ENCODE results near the gene TPD52L2. TPM values are rescaled to one million over a fixed set of nuclear protein-coding genes. Genes with fewer than 3 reads are reported as not detected.

The TPD52L2 gene
- total RNA-seq, 1 donor from 2014 or later: 66.7 TPM

DNA sequence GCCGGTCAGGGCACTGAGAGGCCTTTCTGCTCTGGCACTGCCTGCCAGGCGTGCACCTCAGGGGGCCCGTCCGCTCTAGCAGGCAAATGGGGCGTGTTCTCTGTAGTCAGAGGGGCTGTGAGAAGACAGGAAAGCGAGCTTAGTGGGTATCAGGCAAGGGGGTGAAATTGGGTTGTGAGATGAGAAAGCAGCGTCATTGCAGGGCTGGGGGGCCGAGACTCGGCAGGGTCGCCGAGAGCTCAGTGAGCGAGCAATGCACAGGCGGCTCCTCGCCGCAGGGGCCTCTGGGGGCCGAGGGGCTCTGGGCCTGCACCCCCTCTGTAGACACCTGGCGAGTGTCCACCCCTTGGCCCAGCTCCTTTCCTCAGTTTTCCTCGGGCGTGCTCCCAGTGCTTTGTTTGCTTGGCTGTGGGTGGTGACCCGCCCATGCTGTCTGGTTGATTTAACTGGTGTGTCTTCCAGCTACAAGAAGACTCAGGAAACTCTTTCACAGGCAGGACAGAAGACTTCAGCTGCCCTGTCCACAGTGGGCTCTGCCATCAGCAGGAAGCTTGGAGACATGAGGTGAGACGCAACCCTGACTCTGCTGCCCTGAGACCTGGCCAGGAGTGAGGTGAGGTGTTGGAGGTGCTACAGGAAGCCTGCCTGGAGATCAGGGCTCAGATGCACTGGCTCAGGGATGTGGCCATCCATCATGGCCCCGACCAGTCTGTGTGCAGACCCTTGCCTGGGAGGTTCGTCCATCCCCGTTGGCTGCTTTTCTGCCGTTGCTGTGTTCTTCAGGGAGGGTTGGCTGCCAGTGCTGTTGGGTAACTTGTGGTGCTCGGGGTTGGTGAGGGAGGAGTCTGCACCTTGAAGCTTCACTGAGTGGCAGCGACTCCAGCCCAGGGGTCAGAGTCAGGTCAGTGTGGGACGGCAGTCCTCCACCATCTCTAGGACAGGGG lies 17.5 kb downstream of the TPD52L2 start:
- Mint-ChIP-seq H3K27ac (no peak overlapping the region), H3K4me1 (ENCODE audit: low read depth) (no peaks in the 10 kb centered on the region), H3K36me3 (ENCODE audit: low read depth) (peaks cover 20% of the 10 kb centered on the region), H3K9me3 (no peaks in the 10 kb centered on the region), H3K27me3 (ENCODE audit: low read depth) (no peaks in the 10 kb centered on the region), H3K4me3 (ENCODE audit: low read depth) (no peak overlapping the region)
- intact Hi-C loops (cut with micrococcal nuclease): no loop called here
- DNase-seq (ENCODE audit: low spot score): no peak

DNA sequence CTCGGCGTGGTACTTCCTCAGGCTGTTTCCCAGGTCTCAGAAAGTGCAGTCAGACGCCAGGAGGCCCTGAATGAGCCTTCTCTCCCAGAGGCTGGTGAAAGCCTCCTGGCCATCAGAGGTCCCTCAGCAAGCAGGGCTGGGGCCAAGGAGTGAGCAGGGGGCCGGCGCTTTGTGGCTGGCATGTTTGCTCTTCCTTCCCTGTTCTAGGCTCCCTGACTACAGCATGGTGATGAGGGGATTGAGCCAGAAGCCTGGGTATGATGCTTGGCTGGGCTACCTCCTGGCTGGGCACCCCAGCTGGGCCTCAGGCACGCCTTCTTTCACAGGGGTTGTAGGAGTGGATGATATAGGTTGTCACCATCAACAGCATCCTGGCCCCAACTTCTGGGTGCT lies 18.1 kb downstream of the TPD52L2 start:
- H3K9me3 Mint-ChIP-seq: no peaks in the 10 kb centered on the region

DNA sequence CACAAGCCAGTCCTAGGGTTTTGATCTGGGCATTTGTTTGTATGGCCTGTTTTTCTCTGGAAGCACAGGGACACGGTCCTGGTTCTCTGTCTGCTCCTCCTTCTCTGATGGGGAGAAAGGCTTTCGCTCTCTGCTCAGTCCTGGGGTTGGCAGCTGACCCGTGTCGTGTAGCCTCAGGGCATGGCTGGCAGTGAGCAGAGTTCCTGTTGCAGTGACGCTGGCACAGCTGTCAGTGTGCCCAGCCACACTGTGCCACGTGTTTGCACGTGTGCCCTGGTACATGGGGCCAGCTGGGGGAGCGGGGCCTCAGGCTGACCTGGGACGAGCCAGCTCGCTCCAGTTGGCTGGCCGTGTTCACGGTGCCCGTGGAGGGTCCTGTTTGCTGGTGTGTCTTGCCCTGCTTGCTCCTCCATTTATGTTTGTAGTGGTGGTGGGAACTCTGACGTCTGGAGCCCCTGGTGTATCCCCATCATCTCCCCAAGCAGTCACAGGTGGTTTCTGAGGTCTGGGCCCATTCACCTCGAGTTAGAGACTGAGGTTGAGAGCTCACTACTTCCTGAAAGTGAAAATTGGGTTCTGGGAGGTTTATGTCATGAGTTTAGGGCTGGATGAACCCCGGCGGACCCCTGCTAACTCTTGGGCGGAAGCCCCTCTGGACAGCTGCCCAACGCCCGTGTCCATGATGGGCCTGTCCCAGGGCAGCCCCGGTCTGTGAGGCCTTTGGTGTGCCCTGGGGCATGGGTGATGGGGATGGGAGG lies 19.6 kb downstream of the TPD52L2 start:
- H3K4me1 Mint-ChIP-seq (ENCODE audit: low read depth): no peaks in the 10 kb centered on the region
- no peak overlapping the region for H3K4me3 Mint-ChIP-seq (ENCODE audit: low read depth)
- peaks cover 26% of the 10 kb centered on the region for H3K36me3 Mint-ChIP-seq (ENCODE audit: low read depth)
- DNase-seq (ENCODE audit: low spot score): no peak
- no peak overlapping the region for H3K27ac Mint-ChIP-seq
- no peaks in the 10 kb centered on the region for H3K27me3 Mint-ChIP-seq (ENCODE audit: low read depth)
- intact Hi-C loops (cut with micrococcal nuclease): no loop called here
- H3K9me3 Mint-ChIP-seq: no peaks in the 10 kb centered on the region

More for the DNA sequence above, 18.1 kb downstream of the TPD52L2 start:
- Mint-ChIP-seq H3K27ac (no peak overlapping the region), H3K4me3 (ENCODE audit: low read depth) (no peak overlapping the region), H3K4me1 (ENCODE audit: low read depth) (no peaks in the 10 kb centered on the region), H3K36me3 (ENCODE audit: low read depth) (peaks cover 22% of the 10 kb centered on the region), H3K27me3 (ENCODE audit: low read depth) (no peaks in the 10 kb centered on the region)
- DNase-seq (ENCODE audit: low spot score): no peak
- intact Hi-C loops (cut with micrococcal nuclease): no loop called here

DNA sequence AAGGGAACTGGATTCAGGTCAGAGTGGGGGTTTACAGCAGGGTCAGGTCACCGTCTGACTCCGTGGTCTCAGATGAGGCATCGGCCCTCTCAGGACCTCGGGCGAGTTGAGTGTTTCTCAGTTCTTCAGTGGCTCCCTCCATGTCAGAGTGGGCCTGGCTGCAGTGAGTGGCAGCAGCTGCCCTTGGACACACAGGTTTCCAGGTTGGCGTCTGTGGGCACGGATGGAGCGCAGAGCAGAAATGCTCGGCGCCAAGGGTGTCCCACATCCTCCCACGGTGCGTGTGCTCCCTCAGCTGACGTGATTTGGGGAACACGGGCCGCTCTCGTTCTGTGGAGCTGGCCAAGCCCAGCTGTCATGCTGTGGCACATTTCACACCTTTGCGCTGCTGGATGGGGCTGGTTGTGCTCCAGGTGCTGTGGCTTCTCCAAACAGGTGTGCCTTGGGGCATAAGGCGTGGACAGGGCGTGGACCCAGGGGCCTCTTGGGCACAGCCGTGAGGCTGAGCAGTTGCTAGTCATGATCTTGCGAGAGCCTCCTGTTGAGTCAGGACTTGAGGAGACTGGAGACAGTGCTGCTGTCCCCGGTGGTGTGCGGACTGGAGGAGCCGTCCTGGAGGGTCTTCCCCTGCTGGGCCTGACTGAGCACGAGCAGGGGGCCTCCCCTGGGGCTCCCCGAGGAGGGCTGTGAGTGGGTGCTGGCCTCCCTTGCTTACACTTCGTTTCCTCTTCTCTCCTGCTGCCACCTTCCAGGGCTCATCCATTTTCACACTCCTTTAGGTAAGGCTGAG lies 20.4 kb downstream of the TPD52L2 start:
- peaks cover 32% of the 10 kb centered on the region for H3K36me3 Mint-ChIP-seq (ENCODE audit: low read depth)

DNA sequence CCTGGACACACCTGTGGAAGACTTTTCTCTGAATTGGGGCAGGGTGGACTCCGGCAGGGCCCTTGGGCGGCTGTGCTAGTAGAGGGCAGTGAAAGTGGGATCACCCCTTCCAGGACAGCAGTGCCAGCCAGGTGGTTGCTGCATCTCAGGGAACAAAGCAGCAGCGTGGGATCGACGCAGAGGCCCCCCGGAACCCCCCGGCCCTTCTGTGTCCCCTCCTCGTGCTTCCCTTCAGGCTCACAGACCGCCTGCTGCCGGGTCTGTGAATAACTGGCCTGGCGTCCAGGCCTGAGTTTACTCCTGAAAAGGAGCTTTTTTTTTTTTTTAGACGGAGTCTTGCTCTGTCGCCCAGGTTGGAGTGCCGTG lies 21.0 kb downstream of the TPD52L2 start:
- Mint-ChIP-seq H3K27me3 (ENCODE audit: low read depth) (no peaks in the 10 kb centered on the region), H3K36me3 (ENCODE audit: low read depth) (peaks cover 32% of the 10 kb centered on the region), H3K9me3 (no peaks in the 10 kb centered on the region), H3K27ac (no peak overlapping the region), H3K4me1 (ENCODE audit: low read depth) (no peaks in the 10 kb centered on the region), H3K4me3 (ENCODE audit: low read depth) (no peak overlapping the region)
- DNase-seq (ENCODE audit: low spot score): no peak
- intact Hi-C loops (cut with micrococcal nuclease): no loop called here

More for the DNA sequence above, 20.4 kb downstream of the TPD52L2 start:
- no peaks in the 10 kb centered on the region for H3K4me1 Mint-ChIP-seq (ENCODE audit: low read depth)
- no peak overlapping the region for H3K4me3 Mint-ChIP-seq (ENCODE audit: low read depth)
- intact Hi-C loops (cut with micrococcal nuclease): no loop called here
- no peak overlapping the region for H3K27ac Mint-ChIP-seq
- H3K9me3 Mint-ChIP-seq: no peaks in the 10 kb centered on the region
- no peak for DNase-seq (ENCODE audit: low spot score)
- no peaks in the 10 kb centered on the region for H3K27me3 Mint-ChIP-seq (ENCODE audit: low read depth)

DNA sequence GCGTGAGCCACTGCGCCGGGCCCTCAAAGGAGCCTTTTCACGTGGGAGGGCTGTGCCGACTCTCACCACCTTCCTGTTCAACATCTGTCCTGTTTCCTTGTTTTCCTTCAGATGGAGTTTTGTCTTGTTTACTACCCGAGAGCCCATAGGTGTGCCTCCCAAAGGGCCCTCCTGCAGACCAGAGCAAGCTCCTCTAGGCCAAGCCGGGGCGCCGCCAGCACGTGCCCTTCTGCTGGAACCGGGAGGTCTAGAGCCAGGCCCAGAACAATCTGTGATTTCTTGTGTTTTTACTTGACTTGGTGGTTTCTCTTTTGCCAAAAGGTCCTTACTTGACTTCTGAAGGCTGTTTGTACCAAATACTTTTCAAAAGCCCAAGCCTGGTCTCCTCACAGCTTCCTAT lies 21.9 kb downstream of the TPD52L2 start:
- Mint-ChIP-seq H3K36me3 (ENCODE audit: low read depth) (peaks cover 32% of the 10 kb centered on the region), H3K27ac (no peak overlapping the region), H3K4me3 (ENCODE audit: low read depth) (no peak overlapping the region), H3K9me3 (no peaks in the 10 kb centered on the region), H3K4me1 (ENCODE audit: low read depth) (no peaks in the 10 kb centered on the region), H3K27me3 (ENCODE audit: low read depth) (no peaks in the 10 kb centered on the region)
- intact Hi-C loops (cut with micrococcal nuclease): no loop called here
- no peak for DNase-seq (ENCODE audit: low spot score)

DNA sequence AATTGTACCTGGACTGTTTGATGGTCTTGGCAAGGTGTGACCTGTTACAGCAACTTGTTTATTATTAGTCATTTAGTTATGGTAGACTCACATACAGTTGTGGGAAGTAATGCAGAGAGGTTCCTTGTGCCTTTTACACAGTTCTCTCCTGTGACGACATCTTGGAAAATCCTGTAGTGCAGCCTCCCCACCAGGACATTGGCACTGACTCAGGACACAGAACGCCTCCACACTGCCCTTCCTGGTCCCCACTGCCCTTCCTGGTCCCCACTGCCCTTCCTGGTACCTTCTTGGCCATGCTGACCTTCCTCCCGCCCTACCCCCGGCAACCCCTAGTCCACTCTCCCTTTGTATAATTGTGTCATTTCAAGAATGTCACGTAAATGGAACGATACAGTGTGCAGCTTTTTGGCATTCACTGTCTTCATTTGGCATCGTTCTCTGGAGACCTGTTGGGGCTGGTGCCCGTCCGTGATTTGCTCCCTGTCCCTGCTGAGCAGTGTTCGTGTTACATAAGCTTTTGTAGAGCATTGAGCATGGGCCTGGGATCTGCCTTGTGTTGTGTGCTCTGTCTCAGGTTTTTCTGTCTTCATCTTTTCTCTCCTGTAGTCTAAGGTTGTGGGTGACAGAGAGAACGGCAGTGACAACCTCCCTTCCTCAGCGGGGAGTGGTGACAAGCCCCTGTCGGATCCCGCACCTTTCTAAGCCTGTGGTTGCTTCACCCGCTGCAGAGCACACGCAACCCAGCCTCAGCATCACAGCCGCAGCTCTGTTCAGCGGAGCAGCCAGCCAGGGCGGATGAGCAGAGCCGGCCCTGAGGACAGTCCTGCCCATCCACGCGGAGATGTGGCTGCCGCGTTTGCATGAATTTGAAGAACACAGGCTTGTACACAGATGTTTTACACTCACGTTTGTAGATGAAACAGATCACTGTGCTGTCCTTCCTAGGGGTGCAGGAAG lies 24.5 kb downstream of the TPD52L2 start:
- no peak for DNase-seq (ENCODE audit: low spot score)
- intact Hi-C loops (cut with micrococcal nuclease): loop anchor here (10.0 kb wide), 1 partner anchor 145 kb away; the partner anchor contains the start of gene C20orf204
- H3K27ac Mint-ChIP-seq: no peak overlapping the region
- no peak overlapping the region for H3K4me3 Mint-ChIP-seq (ENCODE audit: low read depth)
- H3K36me3 Mint-ChIP-seq (ENCODE audit: low read depth): peaks cover 23% of the 10 kb centered on the region
- peaks cover 5% of the 10 kb centered on the region for H3K4me1 Mint-ChIP-seq (ENCODE audit: low read depth)
- no peaks in the 10 kb centered on the region for H3K9me3 Mint-ChIP-seq
- no peaks in the 10 kb centered on the region for H3K27me3 Mint-ChIP-seq (ENCODE audit: low read depth)

DNA sequence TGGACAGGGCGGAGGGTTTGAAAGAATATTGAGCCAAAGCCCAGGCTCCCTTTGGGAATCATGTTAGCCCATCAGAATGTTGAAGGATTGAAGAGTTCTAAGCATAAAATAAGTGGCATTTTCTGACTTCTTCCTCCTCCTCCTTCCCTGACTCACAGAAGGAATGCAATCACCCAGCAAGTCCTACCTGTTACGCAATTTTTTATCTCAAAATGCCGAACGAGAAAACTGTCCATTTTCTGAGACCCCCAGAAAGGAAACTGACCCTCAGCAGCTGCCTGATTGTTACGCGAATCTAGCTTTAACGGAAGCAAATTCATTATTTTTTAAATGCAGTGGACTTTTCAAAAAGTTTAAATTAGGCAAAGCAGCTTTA lies 25.1 kb downstream of the TPD52L2 start:
- Mint-ChIP-seq H3K4me1 (ENCODE audit: low read depth) (peaks cover 6% of the 10 kb centered on the region), H3K27ac (no peak overlapping the region), H3K36me3 (ENCODE audit: low read depth) (peaks cover 17% of the 10 kb centered on the region), H3K4me3 (ENCODE audit: low read depth) (no peak overlapping the region), H3K9me3 (no peaks in the 10 kb centered on the region), H3K27me3 (ENCODE audit: low read depth) (no peaks in the 10 kb centered on the region)
- DNase-seq (ENCODE audit: low spot score): no peak
- intact Hi-C loops (cut with micrococcal nuclease): loop anchor here (10.0 kb wide), 1 partner anchor 145 kb away; the partner anchor contains the start of gene C20orf204

DNA sequence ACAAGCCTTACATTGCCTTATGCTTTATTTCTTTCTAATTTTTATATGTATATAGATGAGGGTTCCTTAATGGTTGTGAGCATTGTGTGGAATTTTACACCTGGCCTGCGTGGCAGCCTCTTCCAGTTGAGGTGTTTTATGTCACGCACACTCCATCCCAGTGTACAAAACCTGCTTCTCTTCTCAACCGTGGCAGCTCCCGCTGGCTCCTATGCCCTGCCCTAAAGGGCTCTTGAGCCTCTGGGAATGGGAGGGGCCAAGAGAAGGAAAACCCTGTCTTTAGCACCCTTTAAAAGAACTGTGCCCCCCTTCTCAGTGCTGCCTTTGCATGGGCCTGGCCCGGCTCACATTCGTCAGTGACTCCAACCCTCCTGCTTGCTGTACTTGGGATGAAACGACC lies 25.5 kb downstream of the TPD52L2 start:
- H3K4me3 Mint-ChIP-seq (ENCODE audit: low read depth): no peak overlapping the region
- no peak for DNase-seq (ENCODE audit: low spot score)
- H3K27ac Mint-ChIP-seq: no peak overlapping the region
- H3K4me1 Mint-ChIP-seq (ENCODE audit: low read depth): peaks cover 6% of the 10 kb centered on the region
- intact Hi-C loops (cut with micrococcal nuclease): loop anchor here (10.0 kb wide), 1 partner anchor 144 kb away; the partner anchor contains the start of gene C20orf204
- no peaks in the 10 kb centered on the region for H3K27me3 Mint-ChIP-seq (ENCODE audit: low read depth)
- no peaks in the 10 kb centered on the region for H3K9me3 Mint-ChIP-seq
- peaks cover 18% of the 10 kb centered on the region for H3K36me3 Mint-ChIP-seq (ENCODE audit: low read depth)

DNA sequence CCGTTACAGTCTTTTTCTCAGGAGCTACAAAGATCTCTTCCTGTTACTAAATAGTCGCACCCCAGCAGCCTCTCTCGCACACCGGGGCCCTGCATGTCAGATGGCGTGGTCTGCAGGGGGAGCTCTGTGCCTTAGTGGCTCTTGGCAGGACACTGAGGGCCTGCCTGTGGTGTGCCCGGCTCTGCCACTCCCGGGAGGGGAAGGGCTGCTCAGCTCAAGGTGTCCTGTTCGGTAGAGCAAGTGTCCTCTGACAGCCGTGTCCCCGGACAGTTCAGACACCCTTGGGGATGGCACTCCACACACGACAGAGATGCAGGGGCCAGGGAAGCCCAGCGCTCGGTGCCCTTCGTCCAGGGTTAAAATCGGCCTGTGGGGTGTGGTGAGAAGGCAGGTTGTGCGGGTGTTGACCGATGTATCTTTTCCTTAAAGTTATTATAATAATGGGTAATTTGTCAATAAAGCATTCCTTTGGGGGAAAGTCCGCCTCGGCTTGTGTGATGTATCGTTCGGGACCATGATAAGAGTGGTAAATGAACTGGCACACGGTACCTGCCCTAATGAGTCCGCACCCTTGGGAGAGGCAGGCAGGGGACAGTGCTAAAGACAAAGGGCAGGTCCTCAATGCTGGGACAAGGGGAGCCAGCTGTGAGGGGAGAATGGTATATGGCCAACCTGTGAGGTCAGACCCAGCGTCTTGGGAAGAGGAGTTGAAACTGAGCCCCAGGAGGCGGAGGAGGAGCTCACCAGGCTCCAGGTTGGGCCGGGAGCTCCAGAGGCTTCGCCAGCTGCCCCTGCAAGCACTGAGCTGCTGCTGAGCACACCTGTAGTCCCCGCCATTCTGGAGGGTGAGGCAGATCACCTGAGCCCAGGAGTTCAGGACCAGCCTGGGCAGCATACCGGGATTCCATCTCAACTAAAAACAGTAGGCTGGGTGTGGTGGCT lies 26.3 kb downstream of the TPD52L2 start:
- no peaks in the 10 kb centered on the region for H3K27me3 Mint-ChIP-seq (ENCODE audit: low read depth)
- H3K36me3 Mint-ChIP-seq (ENCODE audit: low read depth): peaks cover 22% of the 10 kb centered on the region
- no peak overlapping the region for H3K4me3 Mint-ChIP-seq (ENCODE audit: low read depth)
- peaks cover 13% of the 10 kb centered on the region for H3K4me1 Mint-ChIP-seq (ENCODE audit: low read depth)
- H3K27ac Mint-ChIP-seq: no peak overlapping the region
- no peaks in the 10 kb centered on the region for H3K9me3 Mint-ChIP-seq
- intact Hi-C loops (cut with micrococcal nuclease): loop anchor here (10.0 kb wide), 1 partner anchor 143 kb away; the partner anchor contains the start of gene C20orf204
- no peak for DNase-seq (ENCODE audit: low spot score)

DNA sequence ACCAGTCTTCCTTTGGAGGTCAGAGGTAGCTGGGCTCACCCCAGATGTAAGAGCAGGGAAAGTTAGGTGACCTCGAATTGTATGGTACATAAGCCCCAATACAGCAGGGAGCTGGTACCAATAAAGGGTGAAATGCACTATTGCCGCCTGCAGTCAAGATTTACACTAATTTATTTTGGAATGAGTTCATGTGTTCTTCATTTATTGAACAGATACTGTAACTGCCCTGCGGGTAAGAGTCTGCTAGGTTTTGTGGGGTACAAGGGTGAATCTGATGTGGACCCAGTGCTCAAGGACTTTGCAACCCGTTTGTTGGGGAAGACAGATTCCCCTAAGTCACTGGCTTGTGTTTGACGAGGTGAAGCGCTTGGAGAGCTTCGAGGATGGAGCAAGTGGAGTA lies 27.3 kb downstream of the TPD52L2 start:
- no peaks in the 10 kb centered on the region for H3K27me3 Mint-ChIP-seq (ENCODE audit: low read depth)
- no peak overlapping the region for H3K27ac Mint-ChIP-seq

More for the DNA sequence above, 27.3 kb downstream of the TPD52L2 start:
- no peak for DNase-seq (ENCODE audit: low spot score)
- peaks cover 25% of the 10 kb centered on the region for H3K36me3 Mint-ChIP-seq (ENCODE audit: low read depth)
- H3K9me3 Mint-ChIP-seq: no peaks in the 10 kb centered on the region
- intact Hi-C loops (cut with micrococcal nuclease): loop anchor here (10.0 kb wide), 1 partner anchor 142 kb away; the partner anchor contains the start of gene C20orf204
- no peak overlapping the region for H3K4me3 Mint-ChIP-seq (ENCODE audit: low read depth)
- H3K4me1 Mint-ChIP-seq (ENCODE audit: low read depth): peaks cover 20% of the 10 kb centered on the region

Measured in activated T-helper 2 cell treated with anti-CD3 and anti-CD28 coated beads, Interferon-gamma antibody, Interleukin-2, Interleukin-4, amounts not matched to agents 10 μg/mL and 5 μg/mL and 100 μg/mL, durations not matched to agents 14 hours and 24 hours and 36 hours (primary cell).